ENCODE measurements around the gene FNDC10.

DNA sequence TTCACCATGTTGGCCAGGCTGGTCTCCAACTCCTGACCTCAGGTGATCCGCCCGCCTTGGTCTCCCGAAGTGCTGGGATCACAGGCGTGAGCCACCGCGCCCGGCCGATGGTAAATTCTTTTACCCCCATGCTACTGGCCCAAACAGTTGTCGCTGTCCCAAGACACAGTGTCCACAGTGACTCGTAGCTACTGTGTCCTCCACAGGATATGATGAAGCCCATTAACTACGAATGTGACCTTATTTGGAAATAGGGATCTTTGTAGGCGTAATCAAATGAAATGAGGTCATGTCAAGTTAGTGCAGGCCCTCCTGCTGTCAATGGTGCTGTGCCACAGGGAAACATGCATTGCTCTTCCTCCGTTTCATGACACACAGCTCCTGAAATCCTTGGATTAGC is 8.5 kb downstream of the FNDC10 start:
- no peak for TF ChIP-seq EZH2 (IDR thresholded peaks at IDR 0.05)
- TF ChIP-seq, protein P1, sequence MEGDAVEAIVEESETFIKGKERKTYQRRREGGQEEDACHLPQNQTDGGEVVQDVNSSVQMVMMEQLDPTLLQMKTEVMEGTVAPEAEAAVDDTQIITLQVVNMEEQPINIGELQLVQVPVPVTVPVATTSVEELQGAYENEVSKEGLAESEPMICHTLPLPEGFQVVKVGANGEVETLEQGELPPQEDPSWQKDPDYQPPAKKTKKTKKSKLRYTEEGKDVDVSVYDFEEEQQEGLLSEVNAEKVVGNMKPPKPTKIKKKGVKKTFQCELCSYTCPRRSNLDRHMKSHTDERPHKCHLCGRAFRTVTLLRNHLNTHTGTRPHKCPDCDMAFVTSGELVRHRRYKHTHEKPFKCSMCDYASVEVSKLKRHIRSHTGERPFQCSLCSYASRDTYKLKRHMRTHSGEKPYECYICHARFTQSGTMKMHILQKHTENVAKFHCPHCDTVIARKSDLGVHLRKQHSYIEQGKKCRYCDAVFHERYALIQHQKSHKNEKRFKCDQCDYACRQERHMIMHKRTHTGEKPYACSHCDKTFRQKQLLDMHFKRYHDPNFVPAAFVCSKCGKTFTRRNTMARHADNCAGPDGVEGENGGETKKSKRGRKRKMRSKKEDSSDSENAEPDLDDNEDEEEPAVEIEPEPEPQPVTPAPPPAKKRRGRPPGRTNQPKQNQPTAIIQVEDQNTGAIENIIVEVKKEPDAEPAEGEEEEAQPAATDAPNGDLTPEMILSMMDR (IDR thresholded peaks at IDR 0.05 in 2 of 3, conservative IDR thresholded peaks at IDR 0.05 in 1 of 3; ENCODE audit: borderline replicate concordance in 1 of 3, insufficient read depth in 1 of 3, low read depth in 2 of 3, low read length in 2 of 3): no peak
- TF ChIP-seq POLR2A (IDR thresholded peaks at IDR 0.05; ENCODE audit: borderline replicate concordance, extremely low read depth, insufficient read depth, insufficient read length): no peak
- TF ChIP-seq, protein P2, sequence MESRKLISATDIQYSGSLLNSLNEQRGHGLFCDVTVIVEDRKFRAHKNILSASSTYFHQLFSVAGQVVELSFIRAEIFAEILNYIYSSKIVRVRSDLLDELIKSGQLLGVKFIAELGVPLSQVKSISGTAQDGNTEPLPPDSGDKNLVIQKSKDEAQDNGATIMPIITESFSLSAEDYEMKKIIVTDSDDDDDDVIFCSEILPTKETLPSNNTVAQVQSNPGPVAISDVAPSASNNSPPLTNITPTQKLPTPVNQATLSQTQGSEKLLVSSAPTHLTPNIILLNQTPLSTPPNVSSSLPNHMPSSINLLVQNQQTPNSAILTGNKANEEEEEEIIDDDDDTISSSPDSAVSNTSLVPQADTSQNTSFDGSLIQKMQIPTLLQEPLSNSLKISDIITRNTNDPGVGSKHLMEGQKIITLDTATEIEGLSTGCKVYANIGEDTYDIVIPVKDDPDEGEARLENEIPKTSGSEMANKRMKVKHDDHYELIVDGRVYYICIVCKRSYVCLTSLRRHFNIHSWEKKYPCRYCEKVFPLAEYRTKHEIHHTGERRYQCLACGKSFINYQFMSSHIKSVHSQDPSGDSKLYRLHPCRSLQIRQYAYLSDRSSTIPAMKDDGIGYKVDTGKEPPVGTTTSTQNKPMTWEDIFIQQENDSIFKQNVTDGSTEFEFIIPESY (IDR thresholded peaks at IDR 0.05; ENCODE audit: extremely low read depth, insufficient replicate concordance, low read length): no peak
- no peak for TF ChIP-seq RAD21 (IDR thresholded peaks at IDR 0.05; ENCODE audit: low read depth)
- no peak for TF ChIP-seq POLR2AphosphoS5 (IDR thresholded peaks at IDR 0.05; ENCODE audit: low read depth, low read length)

Data from HCT116 (cell line).